ENCODE data around the gene UBE4A.
"Not testable (repeated sequence)": the region's sequence is repeated elsewhere in the genome, so short reads cannot be mapped to it uniquely, and the experiment has no call there.

Gene UBE4A

DNA sequence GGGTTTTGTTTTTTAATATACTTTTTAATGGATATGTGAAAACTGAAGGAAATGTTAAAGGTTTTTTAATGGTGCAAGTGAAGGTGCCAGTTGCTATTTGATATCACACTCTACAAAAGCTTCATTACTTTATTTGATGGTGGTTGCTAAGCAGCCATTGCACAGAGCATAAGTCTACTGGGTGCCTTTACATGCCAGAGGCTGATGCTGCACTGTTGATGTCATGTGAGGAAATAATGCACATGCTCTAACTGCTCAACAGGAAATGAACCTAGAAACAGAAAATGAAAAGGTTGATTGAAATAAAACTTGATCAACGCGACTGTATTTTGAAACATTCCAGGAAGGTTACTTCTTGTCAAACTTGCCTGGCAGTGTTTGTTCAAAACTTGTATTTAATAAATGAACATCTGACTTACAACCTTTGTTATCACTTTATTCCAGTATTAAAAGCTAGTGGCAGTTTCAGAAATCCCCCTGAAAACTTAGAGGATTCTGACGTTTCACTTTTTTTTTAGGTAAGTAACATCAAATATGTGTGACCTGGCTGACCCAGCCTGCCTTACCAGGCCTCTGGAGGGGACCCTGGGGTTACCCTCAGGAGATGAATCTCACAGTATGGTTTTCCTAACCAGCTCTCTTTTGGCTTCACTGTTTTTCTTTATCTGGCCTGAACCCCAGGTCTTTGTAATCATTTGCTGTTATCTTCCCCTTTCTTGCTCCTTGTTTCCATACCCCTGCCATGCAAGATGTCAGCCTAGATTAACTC, 39.6 kb downstream of the UBE4A start:
- DNase-seq (ENCODE audit: low spot score): peak; percentile 45
- Mint-ChIP-seq H3K4me3 (peak overlapping the region; percentile 98), H3K9me3 (no peaks in the 10 kb centered on the region), H3K4me1 (ENCODE audit: low read depth) (peaks cover 53% of the 10 kb centered on the region), H3K36me3 (ENCODE audit: low read depth) (peaks cover 45% of the 10 kb centered on the region), H3K27me3 (ENCODE audit: low read depth) (no peaks in the 10 kb centered on the region), H3K27ac (peak overlapping the region; percentile 100)

DNA sequence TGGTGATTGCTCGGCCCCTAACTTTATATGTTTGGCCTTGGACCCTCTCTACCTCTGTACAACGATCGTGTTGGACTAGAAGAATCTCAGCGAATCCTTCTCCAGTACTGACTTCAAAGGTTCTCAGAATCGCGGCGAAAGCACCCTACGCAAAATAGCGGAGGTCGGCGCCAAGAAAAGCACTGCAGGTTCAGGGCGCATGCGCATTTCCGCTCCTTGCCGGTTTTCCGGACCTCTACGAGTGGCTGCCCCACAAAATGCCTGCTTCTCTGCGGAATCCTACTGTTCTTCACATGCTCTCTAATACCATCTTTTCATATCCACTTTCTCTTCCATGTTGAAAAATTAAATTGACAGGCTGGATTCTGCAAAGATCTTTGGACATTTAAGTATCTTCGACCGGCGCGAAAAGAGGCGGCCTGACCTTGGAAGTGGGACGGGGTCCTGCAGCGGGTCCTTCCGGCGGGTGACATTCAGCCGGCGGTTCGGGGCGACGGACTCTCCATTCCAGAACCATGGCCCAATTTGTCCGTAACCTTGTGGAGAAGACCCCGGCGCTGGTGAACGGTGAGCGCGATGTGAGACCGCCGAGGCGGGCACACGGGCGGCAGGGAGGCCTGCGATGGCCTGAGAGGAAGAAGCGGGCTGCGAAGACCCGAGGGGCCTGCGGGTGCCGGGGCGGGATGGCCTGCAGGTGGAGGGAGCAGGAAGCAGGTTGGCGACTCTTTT, 41.9 kb downstream of the UBE4A start, which contains the start of gene ATP5MG:
Gene ATP5MG (plus strand): TSS at position 456 of the 729 bp plus-strand sequence. CDS start 60 bp downstream, at position 516.
- Mint-ChIP-seq H3K27me3 (ENCODE audit: low read depth) (no peaks in the 10 kb centered on the region), H3K36me3 (ENCODE audit: low read depth) (peaks cover 44% of the 10 kb centered on the region), H3K9me3 (no peaks in the 10 kb centered on the region), H3K27ac (peak within 1 kb of the TSS; percentile 100), H3K4me1 (ENCODE audit: low read depth) (peaks cover 59% of the 10 kb centered on the region), H3K4me3 (peak within 1 kb of the TSS; percentile 98)
- DNase-seq (ENCODE audit: low spot score): peak; percentile 91

DNA sequence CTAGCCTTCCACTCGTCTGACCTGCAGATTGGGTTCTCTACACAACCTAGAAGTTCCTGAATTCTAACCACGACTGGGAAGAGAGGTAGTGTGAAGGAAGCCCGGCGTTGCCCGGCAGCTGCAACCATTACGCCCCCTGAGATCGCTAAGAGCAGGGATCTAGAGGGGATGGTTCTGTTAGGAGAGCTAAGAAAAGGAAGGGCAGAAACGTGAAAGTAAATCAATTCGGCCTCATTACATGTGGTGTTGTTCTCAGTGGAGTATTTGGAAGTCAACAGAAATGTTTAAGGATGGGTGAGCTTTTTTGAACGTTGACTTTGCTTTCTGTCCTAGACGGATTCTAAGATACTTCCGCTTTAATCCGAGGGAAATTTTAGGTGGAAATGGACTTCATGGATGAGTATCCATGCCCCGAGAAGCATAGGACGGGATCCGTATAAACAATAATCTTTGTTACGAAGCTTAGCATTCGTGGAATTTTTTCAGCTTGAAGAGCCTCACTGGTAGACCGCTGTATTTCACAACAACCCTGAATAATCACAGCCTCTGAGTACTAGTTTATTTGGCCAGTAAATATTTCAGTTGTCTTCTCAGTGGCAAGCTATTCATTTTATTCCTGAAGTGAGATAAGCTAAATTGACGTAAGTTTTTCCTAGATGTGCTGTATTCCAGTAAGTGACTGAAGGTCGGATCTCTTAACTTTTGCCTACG, 42.6 kb downstream of the UBE4A start:
- peak overlapping the region; percentile 100 for H3K27ac Mint-ChIP-seq
- peaks cover 46% of the 10 kb centered on the region for H3K36me3 Mint-ChIP-seq (ENCODE audit: low read depth)
- no peaks in the 10 kb centered on the region for H3K9me3 Mint-ChIP-seq
- peak overlapping the region; percentile 98 for H3K4me3 Mint-ChIP-seq
- H3K27me3 Mint-ChIP-seq (ENCODE audit: low read depth): no peaks in the 10 kb centered on the region
- DNase-seq (ENCODE audit: low spot score): no peak
- peaks cover 57% of the 10 kb centered on the region for H3K4me1 Mint-ChIP-seq (ENCODE audit: low read depth)

DNA sequence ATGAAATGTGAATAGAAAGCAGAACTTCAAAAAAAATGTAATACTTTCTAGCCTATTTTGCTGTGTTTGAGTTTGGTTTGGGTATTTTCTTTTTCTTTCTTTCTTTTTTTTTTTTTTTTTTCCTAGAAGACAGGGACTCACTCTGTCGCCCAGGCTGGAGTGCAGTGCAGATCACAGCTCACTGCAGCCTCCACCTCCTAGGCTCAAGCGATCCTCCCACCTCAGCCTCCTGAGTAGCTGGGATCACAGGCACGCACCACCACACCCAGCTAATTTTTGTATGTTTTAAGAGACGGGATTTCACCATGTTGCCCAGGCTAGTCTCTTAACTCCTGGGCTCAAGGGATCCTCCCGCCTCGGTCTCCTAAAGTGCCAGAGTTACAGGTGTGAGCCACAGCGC, 43.2 kb downstream of the UBE4A start:
- peak overlapping the region; percentile 98 for H3K4me3 Mint-ChIP-seq
- H3K27ac Mint-ChIP-seq: peak overlapping the region; percentile 53
- H3K4me1 Mint-ChIP-seq (ENCODE audit: low read depth): peaks cover 54% of the 10 kb centered on the region
- H3K9me3 Mint-ChIP-seq; H3K27me3 Mint-ChIP-seq (ENCODE audit: low read depth); DNase-seq (ENCODE audit: low spot score): not testable (repeated sequence)
- peaks cover 45% of the 10 kb centered on the region for H3K36me3 Mint-ChIP-seq (ENCODE audit: low read depth)

DNA sequence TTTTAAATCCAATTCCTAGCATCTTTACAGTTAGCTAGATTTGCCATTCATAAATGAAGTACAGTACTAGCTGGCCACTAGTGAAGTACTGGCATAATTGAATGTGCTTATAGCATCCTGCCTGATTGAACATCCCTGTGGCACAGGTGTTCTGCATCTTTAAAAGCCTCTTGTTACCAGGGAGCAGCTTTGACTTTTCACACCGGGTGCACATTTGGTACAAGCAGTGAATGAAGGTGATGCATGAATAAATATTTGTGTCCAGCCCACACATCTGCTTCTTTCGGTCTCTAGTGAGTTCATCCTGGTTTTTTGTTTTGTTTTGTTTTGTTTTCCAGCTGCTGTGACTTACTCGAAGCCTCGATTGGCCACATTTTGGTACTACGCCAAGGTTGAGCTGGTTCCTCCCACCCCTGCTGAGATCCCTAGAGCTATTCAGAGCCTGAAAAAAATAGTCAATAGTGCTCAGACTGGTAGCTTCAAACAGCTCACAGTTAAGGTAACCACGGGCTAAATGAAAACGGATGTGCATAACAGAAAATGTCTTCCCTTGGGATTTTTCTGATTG, 47.3 kb downstream of the UBE4A start:
- Mint-ChIP-seq H3K27ac (no peak overlapping the region), H3K4me1 (ENCODE audit: low read depth) (peaks cover 25% of the 10 kb centered on the region), H3K4me3 (no peak overlapping the region), H3K27me3 (ENCODE audit: low read depth) (no peaks in the 10 kb centered on the region), H3K9me3 (no peaks in the 10 kb centered on the region), H3K36me3 (ENCODE audit: low read depth) (peaks cover 52% of the 10 kb centered on the region)
- no peak for DNase-seq (ENCODE audit: low spot score)

DNA sequence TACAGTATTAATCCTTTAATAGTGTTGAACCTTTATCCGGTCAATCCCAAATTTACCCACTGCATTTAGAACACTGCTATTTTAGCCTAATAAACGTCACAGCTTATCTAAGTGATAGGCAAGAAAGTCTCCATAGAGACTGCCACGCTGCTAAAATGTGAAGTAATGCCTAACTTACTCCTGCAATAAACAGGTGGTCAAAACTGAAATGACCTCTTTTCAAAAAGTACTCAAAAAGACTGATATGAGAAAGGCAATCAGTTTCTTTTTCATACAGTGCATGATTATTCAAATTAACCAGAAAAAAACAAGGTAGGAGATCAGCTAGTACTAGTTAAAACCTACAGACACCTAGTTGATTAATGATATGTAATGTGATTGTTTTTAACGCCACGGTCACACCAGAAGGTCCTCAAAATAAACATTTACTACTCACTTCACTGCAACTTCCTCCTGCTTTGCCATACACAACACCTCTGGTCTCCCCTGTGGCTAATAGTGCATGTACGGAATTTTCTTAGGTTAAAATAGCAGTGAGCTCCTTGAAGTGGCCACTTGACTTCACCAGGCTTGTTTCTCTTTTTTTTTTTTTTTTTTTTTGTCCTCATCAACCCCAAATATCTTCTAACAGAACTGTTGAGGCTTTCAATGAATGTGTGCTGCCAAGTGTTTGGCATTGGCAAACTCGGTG, 50.8 kb downstream of the UBE4A start:
- H3K27ac Mint-ChIP-seq: no peak overlapping the region
- peaks cover 42% of the 10 kb centered on the region for H3K36me3 Mint-ChIP-seq (ENCODE audit: low read depth)
- no peak overlapping the region for H3K4me3 Mint-ChIP-seq
- no peak for DNase-seq (ENCODE audit: low spot score)
- no peaks in the 10 kb centered on the region for H3K27me3 Mint-ChIP-seq (ENCODE audit: low read depth)
- peaks cover 13% of the 10 kb centered on the region for H3K4me1 Mint-ChIP-seq (ENCODE audit: low read depth)
- H3K9me3 Mint-ChIP-seq: no peaks in the 10 kb centered on the region

DNA sequence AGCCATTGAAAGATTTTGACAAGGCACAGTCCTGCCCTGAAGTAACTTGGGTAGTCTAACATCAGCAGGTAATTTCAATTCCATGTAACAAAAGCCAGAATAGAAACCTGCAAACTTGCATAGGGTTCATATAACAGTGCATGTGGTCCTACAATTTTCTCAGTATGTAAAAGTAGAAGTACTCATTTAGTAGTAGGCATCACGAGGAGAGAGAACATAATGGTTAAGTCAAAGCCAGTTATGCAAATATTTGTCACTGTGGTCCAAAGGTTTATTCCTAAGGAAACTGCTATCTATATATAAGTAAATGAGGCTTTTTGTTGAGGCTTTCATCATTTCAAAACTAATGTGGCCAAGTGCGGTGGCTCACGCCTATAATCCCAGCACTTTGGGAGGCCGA, 52.1 kb downstream of the UBE4A start:
- no peak for DNase-seq (ENCODE audit: low spot score)
- no peak overlapping the region for H3K4me3 Mint-ChIP-seq
- H3K4me1 Mint-ChIP-seq (ENCODE audit: low read depth): peaks cover 7% of the 10 kb centered on the region
- H3K27ac Mint-ChIP-seq: no peak overlapping the region
- no peaks in the 10 kb centered on the region for H3K27me3 Mint-ChIP-seq (ENCODE audit: low read depth)
- H3K36me3 Mint-ChIP-seq (ENCODE audit: low read depth): peaks cover 34% of the 10 kb centered on the region
- no peaks in the 10 kb centered on the region for H3K9me3 Mint-ChIP-seq

DNA sequence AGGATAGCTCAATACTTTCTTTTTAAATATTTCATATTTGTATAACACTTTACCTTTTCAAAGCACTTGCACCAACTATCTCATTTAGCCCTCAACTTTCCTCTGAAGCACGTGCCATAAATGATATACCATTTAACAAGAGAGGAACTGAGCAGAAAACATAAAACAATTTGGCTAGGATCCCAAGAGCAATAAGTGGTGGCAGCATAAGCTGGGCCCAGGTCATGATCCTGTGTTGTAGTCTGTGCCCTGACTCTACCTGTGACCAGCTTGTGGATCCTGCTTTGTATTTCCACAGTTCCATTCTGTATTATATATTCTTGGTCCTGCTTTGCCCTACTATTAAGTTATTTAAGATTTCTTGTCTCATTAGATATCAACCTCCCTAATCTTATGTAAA, 53.5 kb downstream of the UBE4A start:
- Mint-ChIP-seq H3K36me3 (ENCODE audit: low read depth) (peaks cover 26% of the 10 kb centered on the region), H3K27me3 (ENCODE audit: low read depth) (no peaks in the 10 kb centered on the region), H3K9me3 (no peaks in the 10 kb centered on the region), H3K27ac (peak overlapping the region; percentile 2), H3K4me1 (ENCODE audit: low read depth) (peaks cover 3% of the 10 kb centered on the region), H3K4me3 (no peak overlapping the region)
- DNase-seq (ENCODE audit: low spot score): no peak

DNA sequence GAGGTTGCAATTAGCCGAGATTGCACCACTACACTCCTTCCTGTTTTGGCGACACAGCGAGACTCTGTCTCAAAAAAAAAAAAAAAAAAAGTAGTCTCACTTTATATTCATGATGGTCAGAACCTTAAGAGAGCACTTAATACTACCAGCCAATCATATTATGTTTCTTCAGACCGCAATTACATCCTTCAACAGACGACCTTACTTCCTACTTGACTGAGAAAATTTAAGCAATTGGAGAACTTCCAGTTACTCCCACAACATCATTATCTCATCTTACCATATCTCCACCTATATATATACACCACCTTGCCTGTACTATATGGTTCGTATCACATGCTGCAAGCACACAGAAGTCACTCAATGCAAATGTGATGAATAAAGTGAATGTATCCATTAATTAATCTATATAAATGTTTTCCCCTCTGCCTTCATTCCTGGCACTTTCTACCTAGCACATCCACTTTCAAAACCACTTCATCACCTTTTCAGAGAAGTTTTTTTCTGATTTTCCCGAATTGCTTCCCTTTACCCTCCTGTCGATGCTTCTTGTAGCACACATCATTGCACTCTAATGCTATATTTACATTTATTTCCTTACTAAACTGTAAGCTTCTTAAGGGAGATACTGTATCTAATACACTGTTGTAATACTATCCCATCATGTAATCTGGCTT, 55.8 kb downstream of the UBE4A start:
- peaks cover 15% of the 10 kb centered on the region for H3K36me3 Mint-ChIP-seq (ENCODE audit: low read depth)
- peaks cover 3% of the 10 kb centered on the region for H3K4me1 Mint-ChIP-seq (ENCODE audit: low read depth)
- no peak overlapping the region for H3K27ac Mint-ChIP-seq
- DNase-seq (ENCODE audit: low spot score): no peak
- H3K27me3 Mint-ChIP-seq (ENCODE audit: low read depth): no peaks in the 10 kb centered on the region
- no peak overlapping the region for H3K4me3 Mint-ChIP-seq
- H3K9me3 Mint-ChIP-seq: no peaks in the 10 kb centered on the region

DNA sequence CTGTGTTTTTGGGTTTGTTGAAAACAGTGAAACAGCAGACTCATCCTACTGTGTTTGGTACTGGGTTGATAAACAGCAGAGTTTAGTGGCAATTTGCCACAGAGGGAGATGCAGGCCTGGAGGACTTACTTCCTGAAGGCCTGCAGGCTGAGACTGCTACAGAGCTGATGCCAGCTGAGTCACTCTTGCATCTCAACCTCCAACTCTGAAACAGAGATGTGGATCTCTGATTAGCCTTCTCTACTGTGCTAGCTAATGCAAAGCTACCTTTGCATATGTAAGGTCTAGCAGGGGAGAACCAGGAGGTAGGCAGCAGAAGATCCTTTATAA, 56.3 kb downstream of the UBE4A start:
- Mint-ChIP-seq H3K4me1 (ENCODE audit: low read depth) (peaks cover 3% of the 10 kb centered on the region), H3K27ac (no peak overlapping the region), H3K4me3 (no peak overlapping the region), H3K9me3 (no peaks in the 10 kb centered on the region), H3K36me3 (ENCODE audit: low read depth) (peaks cover 11% of the 10 kb centered on the region), H3K27me3 (ENCODE audit: low read depth) (no peaks in the 10 kb centered on the region)
- DNase-seq (ENCODE audit: low spot score): peak; percentile 56

DNA sequence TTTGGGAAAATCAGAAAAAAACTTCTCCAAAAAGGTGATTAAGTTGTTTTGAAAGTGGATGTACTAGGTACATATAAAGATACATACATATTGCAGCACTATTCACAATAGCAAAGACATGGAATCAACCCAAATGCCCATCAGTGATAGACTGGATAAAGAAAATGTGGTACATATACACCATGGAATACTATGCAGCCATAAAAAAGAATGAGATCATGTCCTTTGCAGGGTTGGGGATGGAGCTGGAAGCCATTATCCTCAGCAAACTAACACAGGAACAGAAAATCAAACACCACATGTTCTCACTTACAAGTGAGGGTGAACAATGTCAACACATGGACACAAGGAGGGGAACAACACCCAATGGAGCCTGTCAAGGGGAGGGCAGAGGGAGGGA, 57.5 kb downstream of the UBE4A start:
- H3K9me3 Mint-ChIP-seq; H3K27me3 Mint-ChIP-seq (ENCODE audit: low read depth); H3K4me3 Mint-ChIP-seq; H3K27ac Mint-ChIP-seq; H3K36me3 Mint-ChIP-seq (ENCODE audit: low read depth); DNase-seq (ENCODE audit: low spot score); H3K4me1 Mint-ChIP-seq (ENCODE audit: low read depth): not testable (repeated sequence)

DNA sequence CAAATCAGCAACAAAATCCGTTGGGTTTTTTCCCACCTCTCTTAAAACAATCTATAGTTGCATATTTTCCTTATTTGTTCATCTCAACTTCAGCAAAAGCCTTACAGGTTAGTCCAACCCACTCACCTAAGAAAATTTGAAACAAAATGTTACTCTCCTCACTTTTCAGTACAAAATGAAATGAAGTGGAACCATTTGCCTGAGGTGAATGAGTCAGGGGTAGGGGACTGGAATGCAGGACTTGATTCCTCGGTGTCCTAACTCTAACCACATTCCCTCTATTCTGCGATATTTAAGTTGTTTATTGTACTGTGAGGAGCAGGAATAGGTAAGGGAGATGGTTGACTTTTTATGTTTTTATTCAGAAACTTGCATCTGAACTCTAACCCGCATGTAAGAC, 58.4 kb downstream of the UBE4A start:
- Mint-ChIP-seq H3K4me1 (ENCODE audit: low read depth) (peaks cover 3% of the 10 kb centered on the region), H3K36me3 (ENCODE audit: low read depth) (peaks cover 5% of the 10 kb centered on the region), H3K27ac (no peak overlapping the region), H3K4me3 (no peak overlapping the region), H3K27me3 (ENCODE audit: low read depth) (no peaks in the 10 kb centered on the region), H3K9me3 (no peaks in the 10 kb centered on the region)
- no peak for DNase-seq (ENCODE audit: low spot score)

DNA sequence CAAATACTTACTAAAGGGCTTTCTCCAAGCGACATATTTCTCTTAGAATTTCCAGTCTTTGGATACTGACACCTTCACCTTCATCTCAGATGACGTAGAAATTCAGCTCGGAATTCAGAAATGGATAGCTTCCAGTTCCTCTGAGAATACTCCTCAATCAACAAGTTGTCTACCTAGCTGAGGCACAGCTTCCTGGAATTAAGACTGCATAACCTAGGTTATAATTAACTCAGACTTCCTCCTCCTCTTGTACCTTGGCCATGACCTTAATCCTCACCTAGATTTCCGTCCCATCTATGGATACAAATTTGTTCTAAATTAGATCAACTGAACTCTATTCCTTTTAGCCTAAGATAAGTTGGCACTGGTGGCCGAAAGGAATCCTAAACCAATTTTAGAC, 59.4 kb downstream of the UBE4A start:
- no peak overlapping the region for H3K27ac Mint-ChIP-seq
- H3K4me1 Mint-ChIP-seq (ENCODE audit: low read depth): no peaks in the 10 kb centered on the region
- H3K36me3 Mint-ChIP-seq (ENCODE audit: low read depth): peaks cover 1% of the 10 kb centered on the region

More for the DNA sequence above, 59.4 kb downstream of the UBE4A start:
- H3K9me3 Mint-ChIP-seq: no peaks in the 10 kb centered on the region
- no peak for DNase-seq (ENCODE audit: low spot score)
- H3K27me3 Mint-ChIP-seq (ENCODE audit: low read depth): no peaks in the 10 kb centered on the region
- H3K4me3 Mint-ChIP-seq: no peak overlapping the region
